DMS79 (cell line): ENCODE results near the gene SKOR2.
"Not testable (repeated sequence)": the region's sequence is repeated elsewhere in the genome, so short reads cannot be mapped to it uniquely, and the experiment has no call there.

ENCODE experiments used
- DNase-seq: peaks from one replicate; lab custom pipeline; 2025; lab: John Stamatoyannopoulos, UW

Gene SKOR2

GRCh38 chr18:47191961-47192360, 59.5 kb downstream of the SKOR2 start:
- DNase-seq: no peak

DNA sequence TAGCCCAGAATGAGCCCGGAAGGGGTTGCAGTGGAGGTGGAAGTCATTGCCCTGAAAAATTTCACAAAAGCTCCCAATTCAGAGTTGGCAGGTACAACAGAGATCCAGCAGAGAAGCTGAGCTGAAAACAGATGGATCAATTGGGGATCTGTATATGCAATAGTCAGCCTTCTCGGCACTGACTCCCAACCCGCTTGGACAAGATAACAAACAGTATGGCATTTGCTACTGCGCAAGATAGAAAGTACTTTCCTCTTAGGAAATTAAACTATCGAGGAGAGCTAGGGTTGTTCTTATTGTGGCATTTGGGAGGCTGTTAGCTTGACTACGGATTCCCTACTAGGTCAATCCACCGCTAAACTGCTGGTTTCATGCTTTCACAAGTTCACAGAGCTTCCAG, 63.7 kb downstream of the SKOR2 start:
- DNase-seq: no peak

DNA sequence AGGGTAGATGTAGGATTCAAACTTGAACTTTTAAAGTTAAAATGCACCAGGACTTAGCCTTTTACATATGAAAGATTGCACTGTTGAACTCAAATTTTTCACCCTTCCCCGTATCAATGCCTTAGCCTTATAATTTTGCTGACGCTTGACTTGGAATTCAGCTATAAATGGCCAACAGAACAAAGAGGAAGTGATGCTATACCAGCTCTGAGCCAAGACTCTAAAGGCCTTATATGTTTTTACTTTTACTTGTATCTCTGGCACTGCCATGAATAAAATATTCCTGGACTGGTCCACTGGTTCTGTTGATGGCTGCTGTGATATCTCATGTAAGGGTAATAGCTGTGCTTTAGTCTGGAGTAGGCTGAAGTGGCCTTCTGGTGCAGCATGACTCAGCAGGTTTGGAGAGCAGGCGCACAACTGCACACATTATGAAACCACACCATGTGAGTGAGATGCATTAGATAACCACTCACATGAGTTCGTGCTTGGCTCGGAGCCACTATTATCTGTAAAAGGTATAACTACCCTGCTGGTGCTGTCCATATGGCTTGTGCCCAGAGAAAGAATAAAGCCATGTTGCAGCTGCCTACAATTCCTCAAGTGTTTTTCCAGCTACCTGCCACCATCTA, 66.9 kb downstream of the SKOR2 start:
- DNase-seq: no peak

- DNase-seq: not testable (repeated sequence)
Measured at GRCh38 chr18:47182156-47182555, 69.3 kb downstream of the SKOR2 start.

GRCh38 chr18:47180765-47181164, 70.7 kb downstream of the SKOR2 start:
- no peak for DNase-seq

GRCh38 chr18:47179520-47179919, 71.9 kb downstream of the SKOR2 start:
- DNase-seq: peak; percentile 7

DNA sequence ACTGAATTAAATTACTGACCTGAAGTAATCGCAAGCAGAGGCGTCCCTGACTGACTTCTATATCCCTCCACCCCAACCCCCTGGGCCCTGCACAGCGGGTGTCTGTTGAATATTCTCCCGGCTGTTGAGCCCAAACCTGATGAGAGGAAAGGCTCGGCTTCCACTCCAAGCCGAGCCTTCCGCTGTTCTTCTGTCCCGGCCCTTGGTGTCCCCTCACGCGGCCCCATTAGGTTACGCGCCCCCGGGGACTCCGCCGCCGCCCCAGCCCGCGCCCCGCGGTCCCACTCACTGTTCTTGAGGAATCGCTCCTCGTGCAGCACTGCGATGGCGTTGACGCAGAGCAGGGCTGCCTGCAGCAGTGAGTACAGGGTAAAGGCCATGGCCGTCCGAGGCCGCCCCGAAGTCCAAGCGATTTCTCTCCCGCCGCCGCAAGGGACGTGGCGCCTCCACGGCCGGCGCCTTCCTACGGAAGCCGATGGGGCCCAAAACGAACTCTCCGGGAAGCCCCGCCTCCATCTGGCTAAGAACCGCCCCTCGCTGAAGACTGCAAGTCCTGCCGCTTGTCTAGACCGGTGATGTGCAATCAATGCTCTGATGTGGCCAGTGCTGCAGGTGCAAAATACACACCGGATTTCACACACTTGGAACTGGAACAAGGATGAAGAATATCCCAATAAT, 75.4 kb downstream of the SKOR2 start, which contains the start of gene IER3IP1:
Gene IER3IP1, minus strand, starts transcription at position 467 of the 678 bp plus-strand sequence. Its CDS starts 87 bp downstream, at position 380.
- peak; percentile 74 for DNase-seq

DNA sequence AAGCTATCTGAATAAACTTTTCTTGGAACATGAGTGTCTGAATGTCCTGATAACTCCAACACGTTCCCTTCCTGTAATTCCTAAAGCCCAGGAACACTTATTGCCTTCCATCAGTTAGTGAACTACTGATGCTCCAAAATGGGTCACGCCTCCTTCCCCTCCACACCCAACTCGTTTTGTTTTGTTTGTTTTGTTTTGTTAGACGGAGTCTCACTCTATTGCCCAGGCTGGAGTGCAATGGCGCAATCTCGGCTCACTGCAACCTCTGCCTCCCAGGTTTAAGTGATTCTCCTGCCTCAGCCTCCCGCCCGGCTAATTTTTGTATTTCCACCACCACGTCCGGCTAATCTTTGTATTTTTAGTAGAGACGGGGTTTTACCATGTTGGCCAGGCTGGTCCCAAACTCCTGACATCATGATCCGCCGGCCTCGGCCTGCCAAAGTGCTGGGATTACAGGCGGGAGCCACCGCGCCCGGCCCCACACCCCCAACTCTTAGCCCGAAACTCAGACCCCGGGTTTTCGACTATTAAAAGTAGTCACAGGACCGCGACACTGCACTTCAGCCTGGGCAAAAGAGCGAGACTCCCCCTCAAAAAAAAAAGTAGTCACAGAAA, 76.1 kb downstream of the SKOR2 start:
- DNase-seq: no peak

DNA sequence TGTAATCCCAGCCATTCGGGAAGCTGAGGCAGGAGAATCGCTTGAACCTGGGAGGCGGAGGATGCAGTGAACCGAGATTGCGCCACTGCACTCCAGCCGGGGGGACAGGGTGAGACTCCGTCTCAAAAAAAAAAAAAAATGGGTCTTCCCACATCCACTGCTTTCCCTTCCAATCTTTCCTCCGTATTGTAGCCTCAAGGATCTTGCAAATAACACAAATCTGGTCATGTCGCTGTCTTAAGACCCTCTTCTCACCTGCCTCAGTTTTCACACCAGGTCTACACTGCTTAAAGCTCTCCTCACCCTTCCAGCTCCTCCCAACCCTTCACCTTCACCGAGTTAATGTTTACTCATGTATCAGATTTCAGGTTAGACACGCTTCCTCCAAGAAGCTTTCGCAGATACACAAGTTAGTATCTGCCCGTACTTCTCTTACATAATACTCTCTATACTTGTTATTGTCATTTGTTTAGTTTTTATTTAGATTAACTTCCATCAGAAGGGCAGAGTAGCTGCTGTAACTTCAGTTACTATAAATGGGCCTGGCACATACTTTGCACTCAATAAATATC, 76.8 kb downstream of the SKOR2 start:
- DNase-seq: no peak

GRCh38 chr18:47172476-47172875, 79.0 kb downstream of the SKOR2 start:
- no peak for DNase-seq

DNA sequence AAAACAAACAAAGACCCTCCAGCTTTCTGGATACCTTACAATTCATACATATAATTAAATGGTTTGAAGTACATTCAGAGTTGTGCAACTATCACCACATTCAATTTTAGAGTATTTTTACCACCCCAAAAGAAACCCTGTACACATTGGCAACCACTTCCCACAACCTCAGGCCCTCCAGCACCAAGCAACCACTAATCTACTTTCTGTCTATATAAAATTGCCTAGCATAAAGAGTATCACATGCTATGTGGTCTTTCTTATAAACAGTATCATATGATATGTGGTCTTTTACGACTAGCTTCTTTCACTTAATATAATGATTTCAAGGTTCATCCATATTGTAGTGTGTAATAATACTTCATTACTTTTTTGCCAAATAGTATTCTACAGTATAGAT, 82.5 kb downstream of the SKOR2 start:
- no peak for DNase-seq

DNA sequence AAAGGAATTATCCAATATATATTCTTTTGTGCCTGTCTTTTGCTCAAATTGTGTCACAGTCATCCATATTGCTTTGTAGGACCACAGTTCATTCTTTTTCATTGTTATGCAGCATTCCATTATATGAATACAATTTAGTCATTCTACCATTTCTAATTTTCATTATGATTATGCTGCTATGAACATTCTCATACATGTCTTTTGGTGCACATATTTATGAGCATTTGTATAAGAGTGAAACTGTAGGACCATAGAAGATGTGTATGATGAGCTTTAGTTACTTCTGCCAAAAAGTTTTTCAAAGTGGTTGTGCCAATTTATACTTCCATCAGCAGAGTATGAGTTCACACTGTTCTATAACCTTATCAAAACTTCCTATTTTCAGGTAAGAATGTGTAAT, 83.0 kb downstream of the SKOR2 start:
- no peak for DNase-seq

DNA sequence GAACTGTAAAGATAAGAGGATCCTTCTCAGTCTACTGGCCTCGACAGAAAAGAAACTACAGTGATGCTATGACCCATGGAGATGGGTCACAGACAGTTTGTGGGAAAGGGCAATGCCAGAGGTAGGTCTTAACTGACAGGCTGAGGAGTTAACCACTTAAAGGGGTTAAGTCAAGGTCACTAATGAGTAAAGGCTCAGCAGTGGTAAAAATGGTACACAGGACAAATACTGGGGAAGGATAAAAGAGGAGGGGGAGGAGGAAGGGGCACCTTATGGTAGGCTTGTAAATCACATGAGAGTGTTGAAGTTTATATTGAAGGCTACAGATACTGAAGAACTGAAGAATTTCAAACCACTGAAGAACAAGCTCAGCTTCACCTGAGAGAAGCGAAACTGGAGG, 85.2 kb downstream of the SKOR2 start:
- DNase-seq: no peak

- no peak for DNase-seq
Measured at GRCh38 chr18:47163241-47163640, 88.2 kb downstream of the SKOR2 start.

DNA sequence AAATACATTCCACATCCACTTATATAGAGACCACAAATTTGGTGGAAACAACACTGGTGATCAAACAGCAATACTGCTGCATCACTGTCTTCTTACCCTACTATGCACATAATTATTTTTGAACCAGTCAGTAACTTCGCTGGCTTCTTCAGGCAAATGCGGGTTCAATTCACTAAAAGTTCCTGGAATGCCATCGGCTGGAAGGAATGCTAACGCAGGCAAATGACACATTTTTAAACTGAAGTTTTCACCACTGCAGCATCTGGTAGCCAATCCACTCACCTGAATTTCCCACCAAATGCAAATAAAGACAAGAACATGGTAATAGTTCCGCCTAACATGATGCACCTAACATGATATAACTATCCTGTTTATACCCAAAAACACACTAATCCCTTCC, 91.2 kb downstream of the SKOR2 start:
- DNase-seq: no peak

GRCh38 chr18:47158404-47158803, 93.1 kb downstream of the SKOR2 start:
- not testable (repeated sequence) for DNase-seq
